GM12878 (cell line): ENCODE results near the gene CDKN3. TPM values are rescaled to one million over a fixed set of nuclear protein-coding genes. Genes with fewer than 3 reads are reported as not detected.

Experiments
- ASH2L ChIP-seq: fragments of 300-600, 200-600 bp; sonication (generic); IDR thresholded peaks from 2 replicates; pipeline ENCODE4 v1.6.1; 2017; ENCODE audit warnings: low read depth, mild to moderate bottlenecking, borderline replicate concordance
- ATF2 ChIP-seq: IDR thresholded peaks from 2 replicates; pipeline ENCODE4 v1.6.1; 2012; ENCODE audit warnings: low read length, inconsistent platforms
- BRCA1 ChIP-seq: IDR thresholded peaks from 2 replicates; pipeline ENCODE4 v1.6.1; 2011; ENCODE audit warnings: low read depth, low read length, improper control_type of control experiment
- CBFB ChIP-seq: IDR thresholded peaks from 2 replicates; pipeline ENCODE4 v1.6.1; 2016; ENCODE audit warnings: antibody characterized with exemption, low read depth
- CEBPB ChIP-seq, 2 experiments: fragments of 150-350 bp in 1 of 2; IDR thresholded peaks; 2 replicates each; pipeline ENCODE4 v1.6.1; 2012 to 2014; ENCODE audit warnings: low read depth in 2 of 2, low read length in 2 of 2, borderline replicate concordance in 1 of 2, inconsistent platforms in 1 of 2
- ETV6 ChIP-seq, 2 experiments: fragments of 450-650 bp in 1 of 2; IDR thresholded peaks in 1 of 2; conservative IDR thresholded peaks in 1 of 2; 2 replicates each; pipeline ENCODE4 v1.6.1; 2014; ENCODE audit warnings: antibody characterized with exemption in 1 of 2, borderline replicate concordance in 1 of 2, low read depth in 1 of 2, mild to moderate bottlenecking in 1 of 2, moderate library complexity in 1 of 2
- KDM1A ChIP-seq: fragments of 200-600 bp; sonication (generic); IDR thresholded peaks from 2 replicates; pipeline ENCODE4 v1.6.1; 2016; ENCODE audit warnings: borderline replicate concordance
- LARP7 ChIP-seq: fragments of 450-650 bp; IDR thresholded peaks from 2 replicates; pipeline ENCODE4 v1.6.1; 2017; ENCODE audit warnings: mild to moderate bottlenecking
- MLLT1 ChIP-seq: fragments of 450-650 bp; IDR thresholded peaks from 2 replicates; pipeline ENCODE4 v1.6.1; 2016; ENCODE audit warnings: mild to moderate bottlenecking
- MTA3 ChIP-seq: IDR thresholded peaks from 2 replicates; pipeline ENCODE4 v1.6.1; 2012; ENCODE audit warnings: low read length, inconsistent platforms, borderline replicate concordance
- MXI1 ChIP-seq: fragments of 150-350 bp; IDR thresholded peaks from 2 replicates; pipeline ENCODE4 v1.6.1; 2011; ENCODE audit warnings: low read depth, mild to moderate bottlenecking, inconsistent platforms, low read length, improper control_type of control experiment
- POLR2A ChIP-seq: IDR thresholded peaks from 2 replicates; pipeline ENCODE4 v1.6.1; 2011; ENCODE audit warnings: low read depth, mild to moderate bottlenecking, low read length
- RAD21 ChIP-seq: IDR thresholded peaks from 2 replicates; pipeline ENCODE4 v1.6.1; 2011; ENCODE audit warnings: mild to moderate bottlenecking, low read depth, low read length, moderate library complexity; ENCODE audit not compliant: insufficient read depth
- RBBP5 ChIP-seq: fragments of 200-600 bp; sonication (generic); conservative IDR thresholded peaks from 2 replicates; pipeline ENCODE4 v1.6.1; 2016
- RFX5 ChIP-seq: IDR thresholded peaks from 2 replicates; pipeline ENCODE4 v1.6.1; 2011; ENCODE audit warnings: low read depth, low read length, improper control_type of control experiment
- RUNX3 ChIP-seq: IDR thresholded peaks from 2 replicates; pipeline ENCODE4 v1.6.1; 2012; ENCODE audit warnings: low read length, inconsistent platforms
- SMAD1 ChIP-seq: fragments of 450-650 bp; IDR thresholded peaks from 2 replicates; pipeline ENCODE4 v1.6.1; 2018; ENCODE audit warnings: mild to moderate bottlenecking, low read depth; ENCODE audit not compliant: partially characterized antibody
- SPI1 ChIP-seq: IDR thresholded peaks from 2 replicates; pipeline ENCODE4 v1.6.1; 2011; ENCODE audit warnings: low read depth, mild to moderate bottlenecking, low read length, moderate library complexity, borderline replicate concordance; ENCODE audit not compliant: insufficient read depth
- SRF ChIP-seq, 2 experiments: IDR thresholded peaks; 2 replicates each; pipeline ENCODE4 v1.6.1; 2011; ENCODE audit warnings: low read depth in 2 of 2, low read length in 2 of 2, mild to moderate bottlenecking in 1 of 2, moderate library complexity in 1 of 2
- STAT3 ChIP-seq: IDR thresholded peaks from 2 replicates; pipeline ENCODE4 v1.6.1; 2011; ENCODE audit warnings: low read depth, low read length, improper control_type of control experiment
- SUZ12 ChIP-seq: fragments of 200-600 bp; sonication (generic); IDR thresholded peaks from one replicate; pipeline ENCODE4 v1.6.1; 2018; ENCODE audit warnings: antibody characterized with exemption, mild to moderate bottlenecking; ENCODE audit not compliant: unreplicated experiment
- TCF7 ChIP-seq: IDR thresholded peaks from 2 replicates; pipeline ENCODE4 v1.6.1; 2014; ENCODE audit warnings: antibody characterized with exemption, borderline replicate concordance
- USF1 ChIP-seq: IDR thresholded peaks from 2 replicates; pipeline ENCODE4 v1.6.1; 2011; ENCODE audit warnings: borderline replicate concordance, low read depth, mild to moderate bottlenecking, moderate library complexity, mixed read lengths, low read length; ENCODE audit not compliant: insufficient read depth; ENCODE audit errors: extremely low read length
- ZNF217 ChIP-seq: fragments of 450-650 bp; IDR thresholded peaks from 2 replicates; pipeline ENCODE4 v1.6.1; 2017; ENCODE audit warnings: antibody characterized with exemption, mild to moderate bottlenecking
- ZNF24 ChIP-seq: fragments of 450-650 bp; IDR thresholded peaks from 2 replicates; pipeline ENCODE4 v1.6.1; 2017; ENCODE audit warnings: antibody characterized with exemption, mild to moderate bottlenecking
- polyA plus RNA-seq, 11 experiments: library from polyadenylated mRNA; depleted of rRNA in 4 of 11; unstranded in 6 of 11; stranded (reverse) in 5 of 11; fragments of >200 nt; fragmentation: Nextera tagmentation in 4 of 11; fragmentation: Illumina TruSeq in 1 of 11; extraction: Ambion mirVana in 4 of 11; extraction: Trizol in 1 of 11; gene quantifications; 1 replicate in 1 of 11; 2 replicates in 10 of 11; pipeline versions ENCODE4 v1.2.1 to v1.2.3, GENCODE V29; 2011 to 2016; ENCODE audit warnings: inconsistent platforms in 2 of 11, missing spikeins in 2 of 11, low read depth in 1 of 11
- total RNA-seq, 4 experiments: library from RNA; depleted of rRNA in 3 of 4; stranded (reverse); fragments of >200 nt in 3 of 4; fragmentation: Illumina TruSeq in 1 of 4; extraction: Trizol in 1 of 4; gene quantifications; 2 replicates each; pipeline versions ENCODE4 v1.2.1 to v1.2.3, GENCODE V29; 2013 to 2021

CDKN3 gene
- total and polyA plus RNA-seq, 10 of the 15 experiments (the other 5 are each of a cell fraction or from before 2014, with no cell fraction given), result 54.9 to 197 (median 111) TPM

GRCh38 chr14:54396493-54397335 lies at the start of gene CDKN3 (continued):
- TF ChIP-seq SPI1 (no peak), STAT3 (no peak), CEBPB (IDR thresholded peaks at IDR 0.05; ENCODE audit: borderline replicate concordance in 1 of 2, low read depth in 2 of 2, low read length in 2 of 2) (no peak), ZNF217 (no peak; the same call in 1 of the 2 replicates), RBBP5 (no peak), LARP7 (peak; percentile 85; the same call in 1 of the 2 replicates), SRF (IDR thresholded peaks at IDR 0.05; ENCODE audit: low read depth in 2 of 2, low read length in 2 of 2) (no peak), MXI1 (peak; percentile 47; the same call in 1 of the 2 replicates), SMAD1 (no peak), ZNF24 (no peak), ATF2 (no peak), TCF7 (no peak), MLLT1 (peak; percentile 23; the same call in 1 of the 2 replicates), CBFB (no peak), ETV6 (conservative IDR thresholded peaks at IDR 0.05 in 1 of 2, IDR thresholded peaks at IDR 0.05 in 1 of 2; ENCODE audit: borderline replicate concordance in 1 of 2, low read depth in 1 of 2) (no peak), BRCA1 (no peak), POLR2A (peak; percentile 99), MTA3 (no peak), SUZ12 (no peak), USF1 (no peak), RUNX3 (0 out of 2 replicates have a peak, but pooled peaks have one; percentile 1), ASH2L (no peak), RAD21 (no peak), KDM1A (no peak), RFX5 (peak; percentile 73)
